H1 (cell line): ENCODE measurements around the gene SCRN1. TPM values are rescaled to one million over a fixed set of nuclear protein-coding genes. Genes with fewer than 3 reads are reported as not detected.

ENCODE experiments used
- CTCF ChIA-PET: fragments of 300-600 bp; sonication (Branson Sonifier 250); formaldehyde crosslinking; loops from one replicate; lab custom pipeline; 2021; ENCODE audit not compliant: partially characterized antibody; lab: Charles Lee
- POLR2A ChIA-PET: fragments of 300-600 bp; sonication (Branson Sonifier 250); formaldehyde crosslinking; loops from one replicate; lab custom pipeline; 2021; ENCODE audit warnings: inconsistent platforms; ENCODE audit not compliant: partially characterized antibody; lab: Charles Lee
- DNase-seq, 2 experiments: peaks; one replicate each; pipeline versions ENCODE4 v3.0.0 to v3.0.0-alpha.2; 2010 to 2022; ENCODE audit warnings: low spot score in 2 of 2, low read depth in 1 of 2, mixed read lengths in 1 of 2
- FAIRE-seq: peaks from 2 replicates; lab custom pipeline; 2011; peaks lifted over from hg19 to GRCh38; lab: Jason Lieb, UNC
- H2AFZ ChIP-seq: 2 replicates; pipeline ENCODE4 v1.8.1; 2012; ENCODE audit warnings: low read length, inconsistent platforms
- H2AK5ac ChIP-seq: 2 replicates; pipeline ENCODE4 v1.6.1; 2013; ENCODE audit warnings: low read depth, low read length
- H2BK120ac ChIP-seq: replicated peaks from 2 replicates; pipeline ENCODE3; 2013; ENCODE audit warnings: low read depth, low read length, inconsistent platforms
- H2BK12ac ChIP-seq: 2 replicates; pipeline ENCODE4 v1.6.1; 2013; ENCODE audit warnings: low read depth, low read length
- H2BK15ac ChIP-seq: 2 replicates; pipeline ENCODE4 v1.6.1; 2013; ENCODE audit warnings: low read length
- H2BK20ac ChIP-seq: 2 replicates; pipeline ENCODE4 v1.6.1; 2013; ENCODE audit warnings: low read length
- H2BK5ac ChIP-seq: 2 replicates; pipeline ENCODE4 v1.6.1; 2013; ENCODE audit warnings: low read depth, low read length
- H3K14ac ChIP-seq: 2 replicates; pipeline ENCODE4 v1.6.1; 2013; ENCODE audit warnings: inconsistent platforms; ENCODE audit not compliant: insufficient read length
- H3K18ac ChIP-seq: 2 replicates; pipeline ENCODE4 v1.6.1; 2013; ENCODE audit warnings: low read length; ENCODE audit errors: extremely low read depth
- H3K23ac ChIP-seq: 2 replicates; pipeline ENCODE4 v1.6.1; 2013; ENCODE audit warnings: inconsistent platforms; ENCODE audit not compliant: insufficient read length
- H3K23me2 ChIP-seq: 2 replicates; pipeline ENCODE4 v1.6.1; 2013; ENCODE audit warnings: low read depth, low read length
- H3K27ac ChIP-seq: 2 replicates; pipeline ENCODE4 v1.6.1; 2011; ENCODE audit warnings: low read depth, low read length, inconsistent platforms
- H3K27me3 ChIP-seq, 4 experiments: replicated peaks in 1 of 4; 1 replicate in 1 of 4; 2 replicates in 3 of 4; pipeline versions ENCODE4 v1.6.1 to v1.8.1; 2011 to 2013; ENCODE audit warnings: low read length in 3 of 4, mild to moderate bottlenecking in 3 of 4, inconsistent platforms in 2 of 4, mixed read lengths in 2 of 4, moderate library complexity in 1 of 4; ENCODE audit not compliant: control insufficient read depth in 3 of 4, insufficient read depth in 3 of 4; ENCODE audit errors: extremely low read depth in 1 of 4
- H3K36me3 ChIP-seq, 4 experiments: 2 replicates each; pipeline versions ENCODE4 v1.6.1 to v1.8.1; 2011 to 2013; ENCODE audit warnings: mild to moderate bottlenecking in 4 of 4, low read length in 3 of 4, moderate library complexity in 2 of 4, control low read depth in 1 of 4, inconsistent platforms in 1 of 4; ENCODE audit not compliant: insufficient read depth in 4 of 4, control insufficient read depth in 2 of 4
- H3K4ac ChIP-seq: replicated peaks from 2 replicates; pipeline ENCODE3; 2013; ENCODE audit warnings: low read length, low read depth, mixed read lengths, inconsistent platforms; ENCODE audit not compliant: insufficient read length
- H3K4me1 ChIP-seq, 4 experiments: replicated peaks in 1 of 4; 1 replicate in 1 of 4; 2 replicates in 3 of 4; pipeline versions ENCODE4 v1.6.1 to v1.8.1; 2011 to 2013; ENCODE audit warnings: low read length in 3 of 4, inconsistent platforms in 2 of 4, mixed read lengths in 1 of 4; ENCODE audit not compliant: insufficient read depth in 4 of 4, control insufficient read depth in 3 of 4
- H3K4me2 ChIP-seq, 2 experiments: 2 replicates each; pipeline versions ENCODE4 v1.6.1 to v1.8.1; 2011 to 2013; ENCODE audit warnings: low read depth in 2 of 2, low read length in 2 of 2, control low read depth in 1 of 2, inconsistent platforms in 1 of 2, mild to moderate bottlenecking in 1 of 2; ENCODE audit not compliant: insufficient read depth in 1 of 2
- H3K4me3 ChIP-seq, 4 experiments: fragments of 200-600, 300-600 bp in 1 of 4; sonication (generic), shearing (Covaris generic), sonication (Bioruptor Twin) in 1 of 4; 2 replicates each; pipeline versions ENCODE4 v1.5.1 to v1.8.1; 2011 to 2016; ENCODE audit warnings: low read length in 4 of 4, low read depth in 3 of 4, control low read depth in 2 of 4, inconsistent platforms in 2 of 4, mild to moderate bottlenecking in 2 of 4, mixed read lengths in 1 of 4, moderate library complexity in 1 of 4; ENCODE audit not compliant: insufficient read depth in 2 of 4; ENCODE audit errors: extremely low read depth in 1 of 4
- H3K56ac ChIP-seq: replicated peaks from 2 replicates; pipeline ENCODE3; 2013; ENCODE audit warnings: low read depth, mild to moderate bottlenecking, mixed read lengths, low read length, inconsistent platforms; ENCODE audit not compliant: insufficient read length
- H3K79me1 ChIP-seq: 2 replicates; pipeline ENCODE4 v1.6.1; 2013; ENCODE audit warnings: low read depth, low read length, control low read depth
- H3K79me2 ChIP-seq, 2 experiments: 2 replicates each; pipeline versions ENCODE4 v1.6.1 to v1.8.1; 2012 to 2013; ENCODE audit warnings: low read length in 2 of 2, mild to moderate bottlenecking in 2 of 2, inconsistent platforms in 1 of 2; ENCODE audit not compliant: insufficient read depth in 2 of 2, control insufficient read depth in 1 of 2
- H3K9ac ChIP-seq, 4 experiments: replicated peaks in 1 of 4; 1 replicate in 1 of 4; 2 replicates in 3 of 4; pipeline versions ENCODE4 v1.6.1 to v1.8.1; 2011 to 2013; ENCODE audit warnings: low read depth in 3 of 4, low read length in 3 of 4, control low read depth in 2 of 4, mild to moderate bottlenecking in 2 of 4, moderate library complexity in 2 of 4, inconsistent platforms in 1 of 4; ENCODE audit errors: extremely low read depth in 1 of 4
- H3K9me3 ChIP-seq, 2 experiments: 2 replicates each; pipeline versions ENCODE4 v1.6.1 to v1.8.1; 2012 to 2013; ENCODE audit warnings: mild to moderate bottlenecking in 2 of 2, moderate library complexity in 2 of 2, control low read depth in 1 of 2, inconsistent platforms in 1 of 2, low read depth in 1 of 2, low read length in 1 of 2, mixed read lengths in 1 of 2; ENCODE audit not compliant: insufficient read depth in 2 of 2
- H4K20me1 ChIP-seq, 2 experiments: replicated peaks in 1 of 2; 2 replicates each; pipeline versions ENCODE3 to v1.8.1; 2011 to 2013; ENCODE audit warnings: inconsistent platforms in 2 of 2, low read length in 2 of 2, mild to moderate bottlenecking in 1 of 2; ENCODE audit not compliant: insufficient read depth in 2 of 2, control insufficient read depth in 1 of 2
- H4K5ac ChIP-seq: 2 replicates; pipeline ENCODE4 v1.6.1; 2013; ENCODE audit warnings: low read length, low read depth, mixed read lengths, inconsistent platforms; ENCODE audit not compliant: insufficient read length
- H4K8ac ChIP-seq: 2 replicates; pipeline ENCODE4 v1.8.0; 2013; ENCODE audit warnings: mild to moderate bottlenecking, moderate library complexity, low read length, inconsistent platforms; ENCODE audit not compliant: insufficient read depth; ENCODE audit errors: extremely low read depth
- H4K91ac ChIP-seq: replicated peaks from 2 replicates; pipeline ENCODE3; 2013; ENCODE audit warnings: low read length, mixed read lengths, inconsistent platforms; ENCODE audit not compliant: insufficient read length
- BCL11A ChIP-seq, 2 experiments: IDR thresholded peaks; one replicate each; pipeline ENCODE4 v1.6.1; 2011; ENCODE audit warnings: low read depth in 2 of 2, low read length in 2 of 2, mild to moderate bottlenecking in 2 of 2
- CHD2 ChIP-seq: IDR thresholded peaks from 2 replicates; pipeline ENCODE4 v1.6.1; 2012; ENCODE audit warnings: low read length, improper control_type of control experiment
- CREB1 ChIP-seq: IDR thresholded peaks from 2 replicates; pipeline ENCODE4 v1.6.1; 2012; ENCODE audit warnings: inconsistent platforms
- CTBP2 ChIP-seq: IDR thresholded peaks from 2 replicates; pipeline ENCODE4 v1.7.0; 2011; ENCODE audit warnings: borderline replicate concordance, mild to moderate bottlenecking, moderate library complexity, mixed read lengths, low read length; ENCODE audit not compliant: insufficient read depth, insufficient read length
- GABPA ChIP-seq: IDR thresholded peaks from 2 replicates; pipeline ENCODE4 v1.6.1; 2011; ENCODE audit warnings: mild to moderate bottlenecking, low read length, moderate library complexity, borderline replicate concordance; ENCODE audit not compliant: insufficient read depth
- KDM1A ChIP-seq: fragments of 200-600, 300-600 bp; sonication (generic); IDR thresholded peaks from 2 replicates; pipeline ENCODE4 v1.7.1; 2016; ENCODE audit warnings: mild to moderate bottlenecking, low read length, borderline replicate concordance
- KDM5A ChIP-seq: fragments of 200-600 bp; IDR thresholded peaks from 2 replicates; pipeline ENCODE4 v1.7.1; 2012; ENCODE audit warnings: mild to moderate bottlenecking, low read length, inconsistent platforms, mixed read lengths
- NRF1 ChIP-seq: IDR thresholded peaks from 2 replicates; pipeline ENCODE4 v1.6.1; 2011; ENCODE audit warnings: mild to moderate bottlenecking, low read depth, low read length, improper control_type of control experiment
- POLR2A ChIP-seq, 2 experiments: IDR thresholded peaks; 1 replicate in 1 of 2; 2 replicates in 1 of 2; pipeline ENCODE4 v1.6.1; 2011; ENCODE audit warnings: low read depth in 2 of 2, low read length in 2 of 2, mild to moderate bottlenecking in 2 of 2; ENCODE audit errors: control extremely low read depth in 1 of 2
- POLR2AphosphoS5 ChIP-seq: IDR thresholded peaks from 2 replicates; pipeline ENCODE4 v1.6.1; 2011; ENCODE audit warnings: low read depth, low read length
- RXRA ChIP-seq: IDR thresholded peaks from 2 replicates; pipeline ENCODE4 v1.6.1; 2011; ENCODE audit warnings: low read depth, mild to moderate bottlenecking, low read length, moderate library complexity; ENCODE audit not compliant: insufficient read depth
- SIN3A ChIP-seq, 2 experiments: IDR thresholded peaks in 1 of 2; conservative IDR thresholded peaks in 1 of 2; 2 replicates each; pipeline ENCODE4 v1.6.1; 2011 to 2012; ENCODE audit warnings: low read length in 2 of 2, improper control_type of control experiment in 1 of 2, low read depth in 1 of 2, mild to moderate bottlenecking in 1 of 2
- SIRT6 ChIP-seq: IDR thresholded peaks from one replicate; pipeline ENCODE4 v1.7.1; 2012; ENCODE audit warnings: low read length, inconsistent platforms
- TBP ChIP-seq: IDR thresholded peaks from 2 replicates; pipeline ENCODE4 v1.6.1; 2011; ENCODE audit warnings: low read depth, low read length, improper control_type of control experiment
- WGBS, 2 experiments: shearing (Covaris generic) in 1 of 2; methylation state at CpG; one replicate each; pipeline versions ENCODE4 v1.1.6 to v1.1.7; 2013 to 2015; ENCODE audit warnings: low lambda C conversion rate in 2 of 2, mixed read lengths in 2 of 2, inconsistent platforms in 1 of 2, low coverage in 1 of 2, missing lambda C conversion rate in 1 of 2; ENCODE audit not compliant: insufficient replicate concordance in 2 of 2, insufficient coverage in 1 of 2, insufficient read length in 1 of 2; ENCODE audit errors: extremely low coverage in 1 of 2, missing lambda C conversion rate in 1 of 2; 5-methylcytosine and 5-hydroxymethylcytosine counted together
- polyA plus RNA-seq, 7 experiments: library from polyadenylated mRNA; depleted of rRNA in 3 of 7; stranded (reverse) in 5 of 7; unstranded in 2 of 7; fragments of >200 nt in 5 of 7; fragments of 200-250 nt in 2 of 7; gene quantifications; 1 replicate in 5 of 7; 2 replicates in 1 of 7; 4 replicates in 1 of 7; pipeline versions ENCODE4 v1.2.1 to v1.2.3, GENCODE V29; 2011 to 2013; ENCODE audit warnings: missing spikeins in 2 of 7, mixed read lengths in 2 of 7
- total RNA-seq: library from RNA; stranded (reverse); fragmentation: NEBNext Ultra II Directional; extraction: Animal tissue kit (Norgen Biotek cat#: 25700); gene quantifications from 2 replicates; pipeline ENCODE4 v1.2.1, GENCODE V29; 2021

Gene SCRN1
- total and polyA plus RNA-seq, 2 of the 8 experiments (the other 6 are each of a cell fraction or from before 2014, with no cell fraction given), result 36.0 to 75.8 TPM

GRCh38 chr7:29955075-29955792, 34.4 kb downstream of the SCRN1 start:
- no peak overlapping the region for H4K8ac ChIP-seq
- 92% methylated on average over 7 of the region's 7 CpGs; no CpG with 5 or more reads in 1 of the 2 experiments for WGBS, 2 experiments
- H3K18ac ChIP-seq, result no peak overlapping the region
- peaks cover 0 to 5% of the 10 kb centered on the region in 2 experiments; a peak in 1 of 4 replicates for H3K79me2 ChIP-seq
- no peaks in the 10 kb centered on the region for H3K23me2 ChIP-seq
- no peak overlapping the region for H2AFZ ChIP-seq
- H2BK20ac ChIP-seq, result no peak overlapping the region
- no peak overlapping the region for H3K4ac ChIP-seq
- H3K14ac ChIP-seq, result no peak overlapping the region
- H4K20me1 ChIP-seq, result peaks cover 5 to 8% of the 10 kb centered on the region in 2 experiments
- peaks cover 2 to 27% (median 8%) of the 10 kb centered on the region in 4 experiments; a peak in 6 of 8 replicates for H3K36me3 ChIP-seq
- H2BK12ac ChIP-seq, result no peak overlapping the region
- no peak overlapping the region for H4K91ac ChIP-seq
- H2AK5ac ChIP-seq, result no peak overlapping the region
- H3K4me3 ChIP-seq, result no peak overlapping the region
- no peak overlapping the region for H3K9ac ChIP-seq
- FAIRE-seq (no peak), DNase-seq (no peak)
- peaks cover 0 to 7% (median 3%) of the 10 kb centered on the region in 4 experiments; a peak in 4 of 7 replicates for H3K4me1 ChIP-seq
- no peak overlapping the region for H3K56ac ChIP-seq
- no peak overlapping the region for H2BK120ac ChIP-seq
- CTCF ChIA-PET, result interaction anchor here (1.8 to 7.2 kb wide), 4 partner anchors 13 to 109 kb away, joined by 6 to 49 read pairs (median 10); no protein-coding TSS in a partner anchor
- H3K9me3 ChIP-seq, result no peaks in the 10 kb centered on the region
- no peaks in the 10 kb centered on the region for H3K27me3 ChIP-seq
- H3K23ac ChIP-seq, result no peak overlapping the region
- H3K79me1 ChIP-seq, result peaks cover 10% of the 10 kb centered on the region
- H2BK5ac ChIP-seq, result no peak overlapping the region
- no peak overlapping the region for H3K27ac ChIP-seq
- no peak overlapping the region for H4K5ac ChIP-seq
- no peak overlapping the region for H3K4me2 ChIP-seq
- POLR2A ChIA-PET, result interaction anchor here (1.1 kb wide), 1 partner anchor 19 kb away, joined by 3 read pairs; no protein-coding TSS in a partner anchor
- H2BK15ac ChIP-seq, result no peak overlapping the region
- TF ChIP-seq CTBP2, result no peak
- no peak for TF ChIP-seq CREB1
- no peak for TF ChIP-seq POLR2AphosphoS5
- no peak for TF ChIP-seq POLR2A (IDR thresholded peaks at IDR 0.05; ENCODE audit: control extremely low read depth in 1 of 2, low read depth in 2 of 2, low read length in 2 of 2)
- no peak for TF ChIP-seq TBP
- TF ChIP-seq NRF1, result no peak
- no peak for TF ChIP-seq GABPA
- no peak for TF ChIP-seq KDM5A
- TF ChIP-seq SIN3A (conservative IDR thresholded peaks at IDR 0.05 in 1 of 2, IDR thresholded peaks at IDR 0.05 in 1 of 2; ENCODE audit: low read depth in 1 of 2, low read length in 2 of 2), result no peak
- no peak for TF ChIP-seq KDM1A
- no peak for TF ChIP-seq CHD2
- no peak for TF ChIP-seq SIRT6
- TF ChIP-seq RXRA, result no peak
- no peak for TF ChIP-seq BCL11A (IDR thresholded peaks at IDR 0.05; ENCODE audit: low read depth in 2 of 2, low read length in 2 of 2)
